SK-N-SH treated with all-trans-retinoic acid at 6 μM for 48 hours (cell line): ENCODE measurements around the gene AUH.

Experiments
- ATAC-seq: fragments of 200-7000 bp; cut with Tn5 transposase; 3 replicates; pipeline ENCODE4 v1.9.1; 2020; ENCODE audit warnings: mild to moderate bottlenecking, moderate library complexity
- ARNTL ChIP-seq: fragments of 450-650 bp; formaldehyde crosslinking; IDR thresholded peaks from 2 replicates; pipeline ENCODE4 v1.5.0; 2020; ENCODE audit warnings: low read depth, mild to moderate bottlenecking, moderate library complexity, borderline replicate concordance
- BACH2 ChIP-seq: fragments of 250-450 bp; sonication (Bioruptor Pico); IDR thresholded peaks from 2 replicates; pipeline ENCODE4 v1.9.0; 2021; ENCODE audit warnings: mild to moderate bottlenecking, borderline replicate concordance
- CSDC2 ChIP-seq: fragments of 250-450 bp; sonication (Bioruptor Pico); IDR thresholded peaks from 2 replicates; pipeline ENCODE4 v1.5.0; 2020; ENCODE audit warnings: mild to moderate bottlenecking, moderate library complexity
- CSRNP3 ChIP-seq: fragments of 250-450 bp; sonication (Bioruptor Pico); IDR thresholded peaks from 2 replicates; pipeline ENCODE4 v1.5.1; 2021; ENCODE audit warnings: mild to moderate bottlenecking, moderate library complexity
- ESRRG ChIP-seq: fragments of 250-450 bp; sonication (Bioruptor Pico); IDR thresholded peaks from 2 replicates; pipeline ENCODE4 v1.6.1; 2021; ENCODE audit warnings: mild to moderate bottlenecking
- GLIS3 ChIP-seq: fragments of 250-450 bp; sonication (Bioruptor Pico); IDR thresholded peaks from 2 replicates; pipeline ENCODE4 v1.5.0; 2020; ENCODE audit warnings: mild to moderate bottlenecking, moderate library complexity
- ISL1 ChIP-seq: fragments of 250-450 bp; sonication (Bioruptor Pico); IDR thresholded peaks from 2 replicates; pipeline ENCODE4 v2.1.2; 2022; ENCODE audit warnings: mild to moderate bottlenecking, moderate library complexity
- OSR1 ChIP-seq: fragments of 250-450 bp; sonication (Bioruptor Pico); IDR thresholded peaks from 2 replicates; pipeline ENCODE4 v1.8.0; 2022; ENCODE audit warnings: moderate library complexity, mild to moderate bottlenecking, inconsistent platforms
- PPARA ChIP-seq: fragments of 250-450 bp; sonication (Bioruptor Pico); IDR thresholded peaks from 2 replicates; pipeline ENCODE4 v1.5.0; 2020; ENCODE audit warnings: mild to moderate bottlenecking, borderline replicate concordance
- RARB ChIP-seq: fragments of 250-450 bp; sonication (Bioruptor Pico); IDR thresholded peaks from 2 replicates; pipeline ENCODE4 v1.8.0; 2021; ENCODE audit warnings: mild to moderate bottlenecking, moderate library complexity
- SNAI2 ChIP-seq: fragments of 250-450 bp; sonication (Bioruptor Pico); IDR thresholded peaks from 2 replicates; pipeline ENCODE4 v1.5.0; 2020; ENCODE audit warnings: mild to moderate bottlenecking, moderate library complexity
- TCF4 ChIP-seq: fragments of 250-450 bp; sonication (Bioruptor Pico); IDR thresholded peaks from 2 replicates; pipeline ENCODE4 v1.8.0; 2021; ENCODE audit warnings: mild to moderate bottlenecking, moderate library complexity, borderline replicate concordance
- TOX ChIP-seq: fragments of 250-450 bp; sonication (Bioruptor Pico); IDR thresholded peaks from 2 replicates; pipeline ENCODE4 v1.8.0; 2021; ENCODE audit warnings: mild to moderate bottlenecking, moderate library complexity, borderline replicate concordance
- TSHZ2 ChIP-seq: fragments of 250-450 bp; sonication (Bioruptor Pico); IDR thresholded peaks from 2 replicates; pipeline ENCODE4 v1.5.0; 2020; ENCODE audit warnings: mild to moderate bottlenecking, moderate library complexity
- ZC3H10 ChIP-seq: fragments of 250-450 bp; sonication (Bioruptor Pico); IDR thresholded peaks from 2 replicates; pipeline ENCODE4 v1.5.1; 2021; ENCODE audit warnings: mild to moderate bottlenecking, moderate library complexity
- ZFP3 ChIP-seq: fragments of 250-450 bp; sonication (Bioruptor Pico); IDR thresholded peaks from 2 replicates; pipeline ENCODE4 v1.5.0; 2020; ENCODE audit warnings: mild to moderate bottlenecking, moderate library complexity
- ZFP30 ChIP-seq: fragments of 450-650 bp; formaldehyde crosslinking; IDR thresholded peaks from 2 replicates; pipeline ENCODE4 v1.5.0; 2022; ENCODE audit warnings: mild to moderate bottlenecking, moderate library complexity
- ZNF565 ChIP-seq: fragments of 450-650 bp; formaldehyde crosslinking; conservative IDR thresholded peaks from 2 replicates; pipeline ENCODE4 v1.5.0; 2020; ENCODE audit warnings: low read depth, mild to moderate bottlenecking, moderate library complexity
- ZNF70 ChIP-seq: fragments of 450-650 bp; formaldehyde crosslinking; IDR thresholded peaks from 2 replicates; pipeline ENCODE4 v1.5.0; 2020; ENCODE audit warnings: mild to moderate bottlenecking, moderate library complexity
- ZNF8 ChIP-seq: fragments of 450-650 bp; formaldehyde crosslinking; IDR thresholded peaks from 2 replicates; pipeline ENCODE4 v1.5.0; 2020; ENCODE audit warnings: mild to moderate bottlenecking, moderate library complexity
- TF ChIP-seq, protein P1 (sequence below): fragments of 250-450 bp; sonication (Bioruptor Pico); IDR thresholded peaks from 2 replicates; pipeline ENCODE4 v1.8.0; 2020; ENCODE audit warnings: mild to moderate bottlenecking, moderate library complexity, borderline replicate concordance

The AUH gene

GRCh38 chr9:91214867-91215266 lies 146.9 kb downstream of the AUH start:
- TF ChIP-seq CSDC2 (CRISPR knock-in tag): no peak
- no peak for TF ChIP-seq CSRNP3
- no peak for TF ChIP-seq TOX (CRISPR knock-in tag)
- no peak for TF ChIP-seq ZNF565 (CRISPR knock-in tag)
- no peak for TF ChIP-seq OSR1
- ATAC-seq: 0 out of 3 replicates have a peak, but pooled peaks have one; percentile 34

- peak; percentile 47; the same call in 1 of the 3 replicates for ATAC-seq
- TF ChIP-seq TCF4 (CRISPR knock-in tag): no peak
- no peak for TF ChIP-seq ISL1 (CRISPR knock-in tag)
- no peak for TF ChIP-seq GLIS3 (CRISPR knock-in tag)
- TF ChIP-seq BACH2 (CRISPR knock-in tag): no peak
- TF ChIP-seq OSR1: no peak
- no peak for TF ChIP-seq ZFP30
- no peak for TF ChIP-seq TSHZ2 (CRISPR knock-in tag)
- no peak for TF ChIP-seq ZNF70 (CRISPR knock-in tag)
- TF ChIP-seq ZC3H10 (CRISPR knock-in tag): no peak
- TF ChIP-seq TOX (CRISPR knock-in tag): no peak
- TF ChIP-seq RARB: no peak
- no peak for TF ChIP-seq ZNF565 (CRISPR knock-in tag)
- TF ChIP-seq PPARA (CRISPR knock-in tag): no peak
- TF ChIP-seq SNAI2 (CRISPR knock-in tag): no peak
- TF ChIP-seq ARNTL (CRISPR knock-in tag): no peak
- TF ChIP-seq CSDC2 (CRISPR knock-in tag): no peak
- TF ChIP-seq CSRNP3: no peak
- TF ChIP-seq ZNF8 (CRISPR knock-in tag): no peak
- TF ChIP-seq, protein P1, sequence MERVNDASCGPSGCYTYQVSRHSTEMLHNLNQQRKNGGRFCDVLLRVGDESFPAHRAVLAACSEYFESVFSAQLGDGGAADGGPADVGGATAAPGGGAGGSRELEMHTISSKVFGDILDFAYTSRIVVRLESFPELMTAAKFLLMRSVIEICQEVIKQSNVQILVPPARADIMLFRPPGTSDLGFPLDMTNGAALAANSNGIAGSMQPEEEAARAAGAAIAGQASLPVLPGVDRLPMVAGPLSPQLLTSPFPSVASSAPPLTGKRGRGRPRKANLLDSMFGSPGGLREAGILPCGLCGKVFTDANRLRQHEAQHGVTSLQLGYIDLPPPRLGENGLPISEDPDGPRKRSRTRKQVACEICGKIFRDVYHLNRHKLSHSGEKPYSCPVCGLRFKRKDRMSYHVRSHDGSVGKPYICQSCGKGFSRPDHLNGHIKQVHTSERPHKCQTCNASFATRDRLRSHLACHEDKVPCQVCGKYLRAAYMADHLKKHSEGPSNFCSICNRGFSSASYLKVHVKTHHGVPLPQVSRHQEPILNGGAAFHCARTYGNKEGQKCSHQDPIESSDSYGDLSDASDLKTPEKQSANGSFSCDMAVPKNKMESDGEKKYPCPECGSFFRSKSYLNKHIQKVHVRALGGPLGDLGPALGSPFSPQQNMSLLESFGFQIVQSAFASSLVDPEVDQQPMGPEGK (CRISPR knock-in tag): no peak
- no peak for TF ChIP-seq ZFP3 (CRISPR knock-in tag)
Measured at GRCh38 chr9:91214086-91214485, 147.6 kb downstream of the AUH start.

DNA sequence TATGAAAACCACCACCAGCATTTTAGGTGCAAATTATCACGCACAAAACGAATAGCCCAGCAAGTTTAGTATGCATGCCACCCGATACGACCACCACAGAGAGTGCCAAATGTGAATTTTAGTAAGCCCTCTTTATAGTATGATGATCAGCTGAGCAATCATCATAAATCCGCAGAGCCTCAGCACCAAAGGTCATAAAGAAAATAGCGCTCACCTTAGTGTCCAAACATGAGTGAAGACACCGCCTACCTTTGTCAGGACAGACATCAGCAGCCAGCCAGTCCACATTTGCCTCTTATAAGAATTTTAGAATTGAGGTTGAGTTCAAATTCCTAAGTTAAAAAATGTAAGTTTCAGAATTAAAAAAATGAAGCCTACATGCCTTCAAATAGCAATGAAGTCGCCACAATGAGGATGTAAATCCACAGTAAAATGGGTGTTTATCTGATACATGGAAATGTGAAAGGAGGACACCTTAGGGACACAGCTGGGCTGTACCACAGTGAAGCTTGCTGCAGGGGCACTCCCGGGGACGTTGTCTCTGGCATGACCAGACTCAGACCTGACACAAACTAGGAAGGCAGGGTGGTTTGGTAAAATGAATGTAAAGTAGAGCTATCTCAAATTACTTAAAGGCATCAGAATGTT lies 149.0 kb downstream of the AUH start:
- no peak for ATAC-seq
- TF ChIP-seq ISL1 (CRISPR knock-in tag) (no peak), ZC3H10 (CRISPR knock-in tag) (no peak), OSR1 (no peak), SNAI2 (CRISPR knock-in tag) (no peak), ZFP3 (CRISPR knock-in tag) (no peak), ESRRG (no peak), RARB (no peak), ZNF70 (CRISPR knock-in tag) (no peak), CSDC2 (CRISPR knock-in tag) (no peak), TSHZ2 (CRISPR knock-in tag) (no peak), GLIS3 (CRISPR knock-in tag) (no peak)
- TF ChIP-seq, protein P1 (CRISPR knock-in tag): no peak
- TF ChIP-seq, all 23 proteins: peak for 0
